DND-41 (cell line): Measurements from ENCODE around the gene ADGRE1.
"Not testable (repeated sequence)": the region's sequence is repeated elsewhere in the genome, so short reads cannot be mapped to it uniquely, and the experiment has no call there.

Experiments
- ATAC-seq: fragments of 200-7000 bp; cut with Tn5 transposase; 3 replicates; pipeline ENCODE4 v1.9.1; 2021; ENCODE audit warnings: low read depth; ENCODE audit not compliant: insufficient read depth
- DNase-seq: peaks from one replicate; pipeline ENCODE4 v3.0.0-alpha.2; 2020
- H2AFZ ChIP-seq: 2 replicates; pipeline ENCODE4 v1.6.0; 2012; ENCODE audit warnings: low read depth, low read length
- H3K27ac ChIP-seq: 2 replicates; pipeline ENCODE4 v1.5.1; 2012; ENCODE audit warnings: low read length, inconsistent platforms
- H3K27me3 ChIP-seq: fragments of 200-600 bp; sonication (generic); 2 replicates; pipeline ENCODE4 v1.6.0; 2012; ENCODE audit warnings: low read length, mild to moderate bottlenecking, inconsistent platforms; ENCODE audit not compliant: insufficient read depth, poor library complexity
- H3K36me3 ChIP-seq: 2 replicates; pipeline ENCODE4 v1.5.1; 2012; ENCODE audit warnings: low read length, inconsistent platforms; ENCODE audit not compliant: insufficient read depth
- H3K4me1 ChIP-seq: 2 replicates; pipeline ENCODE4 v1.5.1; 2012; ENCODE audit warnings: mild to moderate bottlenecking, low read length; ENCODE audit not compliant: insufficient read depth
- H3K4me2 ChIP-seq: 2 replicates; pipeline ENCODE4 v1.6.0; 2012; ENCODE audit warnings: mild to moderate bottlenecking, moderate library complexity, low read length, inconsistent platforms; ENCODE audit not compliant: insufficient read depth
- H3K4me3 ChIP-seq, 2 experiments: fragments of 200-600 bp in 1 of 2; shearing (Covaris generic) in 1 of 2; 2 replicates each; pipeline ENCODE4 v1.5.1; 2012 to 2016; ENCODE audit warnings: inconsistent platforms in 2 of 2, low read length in 2 of 2, mild to moderate bottlenecking in 2 of 2, low read depth in 1 of 2, moderate library complexity in 1 of 2
- H3K79me2 ChIP-seq: 2 replicates; pipeline ENCODE4 v1.6.0; 2012; ENCODE audit warnings: low read length, inconsistent platforms; ENCODE audit not compliant: insufficient read depth
- H3K9ac ChIP-seq: 2 replicates; pipeline ENCODE4 v1.6.0; 2012; ENCODE audit warnings: low read depth, mild to moderate bottlenecking, inconsistent platforms, low read length, moderate library complexity
- H3K9me3 ChIP-seq: 2 replicates; pipeline ENCODE4 v1.5.1; 2012; ENCODE audit warnings: low read length, moderate library complexity, mild to moderate bottlenecking, inconsistent platforms; ENCODE audit not compliant: insufficient read depth, severe bottlenecking
- H4K20me1 ChIP-seq: 2 replicates; pipeline ENCODE4 v1.6.0; 2012; ENCODE audit warnings: low read length; ENCODE audit not compliant: insufficient read depth
- EZH2 ChIP-seq: IDR thresholded peaks from 3 replicates; pipeline ENCODE4 v1.6.1; 2012; ENCODE audit warnings: borderline replicate concordance, low read depth, mild to moderate bottlenecking, moderate library complexity, low read length, inconsistent platforms; ENCODE audit not compliant: severe bottlenecking
- TF ChIP-seq, protein P1 (sequence below): IDR thresholded peaks from 2 replicates; pipeline ENCODE4 v1.5.1; 2012; ENCODE audit warnings: borderline replicate concordance, low read length, moderate library complexity, mild to moderate bottlenecking; ENCODE audit not compliant: poor library complexity, severe bottlenecking; ENCODE audit errors: extremely low read depth

ADGRE1 gene

DNA sequence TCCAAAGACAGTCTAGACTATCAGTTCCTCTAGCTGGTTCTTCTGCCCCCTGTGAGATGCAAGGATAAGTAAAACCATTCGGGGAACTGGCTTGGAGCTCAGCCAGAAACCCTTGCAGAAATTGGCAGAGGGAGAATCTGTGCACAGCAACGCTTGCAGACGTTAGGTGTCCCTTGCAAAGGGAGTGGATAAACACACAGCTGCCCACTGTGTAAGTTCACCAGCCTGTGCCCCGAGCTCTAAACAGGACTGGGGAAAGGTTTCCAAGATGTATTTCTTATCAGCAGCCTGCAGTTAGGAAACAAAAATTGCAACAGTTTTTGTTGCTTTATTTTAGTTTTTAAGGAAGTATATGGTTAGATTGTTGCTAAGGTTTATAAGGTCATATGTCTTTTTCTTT lies 19.0 kb upstream of the ADGRE1 start:
- H4K20me1 ChIP-seq: no peaks in the 10 kb centered on the region
- H3K9ac ChIP-seq: no peak overlapping the region
- H3K4me1 ChIP-seq: no peaks in the 10 kb centered on the region
- no peak overlapping the region for H3K27ac ChIP-seq
- no peaks in the 10 kb centered on the region for H3K36me3 ChIP-seq
- TF ChIP-seq, protein P1, sequence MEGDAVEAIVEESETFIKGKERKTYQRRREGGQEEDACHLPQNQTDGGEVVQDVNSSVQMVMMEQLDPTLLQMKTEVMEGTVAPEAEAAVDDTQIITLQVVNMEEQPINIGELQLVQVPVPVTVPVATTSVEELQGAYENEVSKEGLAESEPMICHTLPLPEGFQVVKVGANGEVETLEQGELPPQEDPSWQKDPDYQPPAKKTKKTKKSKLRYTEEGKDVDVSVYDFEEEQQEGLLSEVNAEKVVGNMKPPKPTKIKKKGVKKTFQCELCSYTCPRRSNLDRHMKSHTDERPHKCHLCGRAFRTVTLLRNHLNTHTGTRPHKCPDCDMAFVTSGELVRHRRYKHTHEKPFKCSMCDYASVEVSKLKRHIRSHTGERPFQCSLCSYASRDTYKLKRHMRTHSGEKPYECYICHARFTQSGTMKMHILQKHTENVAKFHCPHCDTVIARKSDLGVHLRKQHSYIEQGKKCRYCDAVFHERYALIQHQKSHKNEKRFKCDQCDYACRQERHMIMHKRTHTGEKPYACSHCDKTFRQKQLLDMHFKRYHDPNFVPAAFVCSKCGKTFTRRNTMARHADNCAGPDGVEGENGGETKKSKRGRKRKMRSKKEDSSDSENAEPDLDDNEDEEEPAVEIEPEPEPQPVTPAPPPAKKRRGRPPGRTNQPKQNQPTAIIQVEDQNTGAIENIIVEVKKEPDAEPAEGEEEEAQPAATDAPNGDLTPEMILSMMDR: no peak
- TF ChIP-seq EZH2: no peak
- H3K27me3 ChIP-seq: no peaks in the 10 kb centered on the region
- no peak for ATAC-seq
- H3K4me2 ChIP-seq: no peak overlapping the region
- no peak overlapping the region for H3K4me3 ChIP-seq
- DNase-seq: no peak
- no peaks in the 10 kb centered on the region for H3K79me2 ChIP-seq
- no peak overlapping the region for H2AFZ ChIP-seq
- no peaks in the 10 kb centered on the region for H3K9me3 ChIP-seq

DNA sequence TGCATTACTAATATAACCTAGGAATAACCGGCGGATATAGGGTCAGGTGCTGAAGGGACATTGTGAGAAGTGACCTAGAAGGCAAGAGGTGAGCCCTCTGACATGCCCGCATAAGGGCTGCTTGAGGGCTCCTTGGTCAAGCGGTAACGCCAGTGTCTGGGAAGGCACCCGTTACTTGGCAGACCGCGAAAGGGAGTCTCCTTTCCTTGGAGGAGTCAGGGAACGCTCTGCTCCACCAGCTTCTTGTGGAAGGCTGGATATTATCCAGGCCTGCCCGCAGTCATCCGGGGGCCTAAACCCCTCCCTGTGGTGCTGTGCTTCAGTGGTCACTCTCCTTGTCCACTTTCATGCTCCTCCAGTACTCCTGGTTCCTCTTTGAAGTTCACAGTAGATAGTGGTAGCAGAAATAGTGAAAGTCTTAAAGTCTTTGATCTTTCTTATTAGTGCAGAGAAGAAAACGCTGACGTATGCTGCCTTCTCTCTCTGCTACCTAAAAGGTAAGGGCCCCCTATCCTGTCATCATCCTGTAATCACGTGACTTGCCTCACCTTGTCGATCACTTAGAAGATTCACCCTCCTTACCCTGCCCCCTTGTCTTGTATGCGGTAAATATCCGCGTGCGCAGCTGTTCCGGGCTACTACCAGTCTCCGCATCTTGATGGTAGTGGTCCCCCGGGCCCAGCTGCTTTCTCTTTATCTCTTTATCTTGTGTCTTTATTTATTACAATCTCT lies 18.1 kb upstream of the ADGRE1 start:
- not testable (repeated sequence) for H4K20me1 ChIP-seq, DNase-seq, H3K4me3 ChIP-seq, H3K4me1 ChIP-seq, H3K36me3 ChIP-seq, H3K79me2 ChIP-seq, H3K27ac ChIP-seq, H2AFZ ChIP-seq, H3K27me3 ChIP-seq, H3K9me3 ChIP-seq, H3K9ac ChIP-seq, H3K4me2 ChIP-seq, ATAC-seq

DNA sequence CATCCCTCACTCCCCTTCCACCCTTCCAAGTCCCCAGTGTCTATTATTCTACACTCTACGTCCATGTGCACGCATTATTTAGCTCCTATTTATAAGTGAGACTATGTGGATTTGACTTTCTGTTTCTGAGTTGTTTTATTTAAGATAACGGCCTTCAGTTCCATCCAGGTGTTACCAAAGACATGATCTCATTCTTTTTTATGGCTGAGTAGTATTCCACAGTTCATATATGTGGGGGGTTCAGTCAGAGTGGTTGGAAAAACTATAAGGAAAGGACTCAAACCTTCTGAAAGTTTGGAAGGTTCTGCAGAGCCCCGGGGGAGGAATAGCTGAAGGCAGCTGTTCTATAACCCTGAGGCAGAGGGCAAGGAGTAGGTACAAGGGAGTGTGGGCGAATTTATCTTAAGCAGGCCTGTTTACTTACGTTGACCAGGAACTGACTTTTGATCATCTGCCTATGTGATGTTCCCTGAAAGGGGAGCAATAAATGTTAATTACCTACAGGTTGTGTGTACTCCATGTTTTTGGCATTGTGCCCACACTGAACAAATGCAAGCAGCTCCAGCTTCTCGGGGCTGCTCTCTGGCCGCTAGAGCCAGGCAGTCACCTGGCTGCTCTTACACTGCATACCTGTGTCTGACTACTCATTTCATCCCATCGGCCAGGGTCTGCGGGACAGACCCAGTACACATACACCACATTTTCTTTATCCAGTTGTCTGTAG lies 13.5 kb upstream of the ADGRE1 start:
- no peak for TF ChIP-seq EZH2
- TF ChIP-seq, protein P1: no peak
- Histone ChIP-seq H3K9me3 (no peaks in the 10 kb centered on the region), H3K4me2 (no peak overlapping the region), H3K27me3 (no peaks in the 10 kb centered on the region), H3K36me3 (no peaks in the 10 kb centered on the region), H3K79me2 (no peaks in the 10 kb centered on the region), H3K4me1 (no peaks in the 10 kb centered on the region), H3K9ac (no peak overlapping the region), H3K4me3 (no peak overlapping the region), H3K27ac (no peak overlapping the region), H4K20me1 (no peaks in the 10 kb centered on the region), H2AFZ (no peak overlapping the region)
- ATAC-seq: no peak
- DNase-seq: no peak

DNA sequence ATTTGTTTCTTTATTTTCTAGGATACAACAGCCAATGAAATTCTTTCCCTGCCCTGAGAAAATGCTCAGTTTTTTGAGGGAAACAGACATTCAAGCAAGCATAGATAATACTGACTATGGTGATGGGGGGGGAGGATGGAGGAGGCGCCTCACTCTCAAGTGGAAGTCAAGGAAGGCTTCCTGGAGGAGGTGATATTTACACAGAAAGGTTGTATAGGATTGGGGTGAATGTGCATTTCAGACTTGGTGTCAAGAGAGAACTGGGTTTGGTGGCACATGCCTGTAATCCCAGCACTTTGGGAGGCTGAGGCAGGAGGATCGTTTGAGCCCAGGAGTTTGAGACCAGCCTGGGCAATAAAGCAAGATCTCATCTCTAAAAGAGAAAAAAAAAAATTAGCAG lies 12.2 kb upstream of the ADGRE1 start:
- Histone ChIP-seq H4K20me1 (no peaks in the 10 kb centered on the region), H3K4me1 (no peaks in the 10 kb centered on the region), H3K9me3 (no peaks in the 10 kb centered on the region), H3K4me2 (no peak overlapping the region), H3K27ac (no peak overlapping the region), H3K9ac (no peak overlapping the region), H3K4me3 (no peak overlapping the region), H2AFZ (no peak overlapping the region), H3K27me3 (no peaks in the 10 kb centered on the region), H3K79me2 (no peaks in the 10 kb centered on the region), H3K36me3 (no peaks in the 10 kb centered on the region)
- DNase-seq (no peak), ATAC-seq (no peak)
- TF ChIP-seq, protein P1: no peak
- TF ChIP-seq EZH2: no peak
